ENCODE results near the gene GMDS.

- TF ChIP-seq CTCF (IDR thresholded peaks at IDR 0.05) (no peak), POLR2A (IDR thresholded peaks at IDR 0.05) (no peak)
Observed at GRCh38 chr6:2126351-2126750, 119.1 kb downstream of the GMDS start.
